Mesendoderm (in vitro differentiated cells): Measurements from ENCODE around the gene UGT2B7. TPM values are rescaled to one million over a fixed set of nuclear protein-coding genes. Genes with fewer than 3 reads are reported as not detected.
"Not testable (repeated sequence)": the region's sequence is repeated elsewhere in the genome, so short reads cannot be mapped to it uniquely, and the experiment has no call there.

Experiments
- DNase-seq: peaks from one replicate; pipeline ENCODE4 v3.0.0; 2013
- H2AK5ac ChIP-seq: 2 replicates; pipeline ENCODE4 v1.6.1; 2013; ENCODE audit warnings: low read length, inconsistent platforms
- H2BK120ac ChIP-seq: 2 replicates; pipeline ENCODE4 v1.6.1; 2013; ENCODE audit warnings: low read depth, mild to moderate bottlenecking, low read length, moderate library complexity, mixed read lengths
- H2BK15ac ChIP-seq: replicated peaks from 2 replicates; pipeline ENCODE4 v1.6.1; 2013; ENCODE audit warnings: low read depth, mild to moderate bottlenecking, moderate library complexity
- H2BK5ac ChIP-seq: 2 replicates; pipeline ENCODE4 v1.6.1; 2013; ENCODE audit warnings: low read length, inconsistent platforms
- H3K18ac ChIP-seq: 2 replicates; pipeline ENCODE4 v1.6.1; 2013; ENCODE audit warnings: mild to moderate bottlenecking, low read length, mixed read lengths
- H3K23ac ChIP-seq: one replicate; pipeline ENCODE4 v1.6.1; 2013; ENCODE audit warnings: low read length
- H3K27ac ChIP-seq: 2 replicates; pipeline ENCODE4 v1.5.1; 2013; ENCODE audit warnings: low read depth, mild to moderate bottlenecking, inconsistent platforms, low read length, moderate library complexity
- H3K27me3 ChIP-seq: 2 replicates; pipeline ENCODE4 v1.6.1; 2013; ENCODE audit warnings: low read length, control low read depth, mild to moderate bottlenecking, inconsistent platforms; ENCODE audit not compliant: insufficient read depth, poor library complexity
- H3K36me3 ChIP-seq: 2 replicates; pipeline ENCODE4 v1.6.1; 2013; ENCODE audit warnings: low read length, inconsistent platforms; ENCODE audit not compliant: control insufficient read depth, insufficient read depth
- H3K4ac ChIP-seq: one replicate; pipeline ENCODE4 v1.6.1; 2013; ENCODE audit warnings: low read depth, mild to moderate bottlenecking, low read length, moderate library complexity
- H3K4me1 ChIP-seq: 2 replicates; pipeline ENCODE4 v1.6.1; 2013; ENCODE audit warnings: low read depth, low read length, inconsistent platforms; ENCODE audit not compliant: control insufficient read depth
- H3K4me2 ChIP-seq: 2 replicates; pipeline ENCODE4 v1.6.1; 2013; ENCODE audit warnings: low read length
- H3K4me3 ChIP-seq: 2 replicates; pipeline ENCODE4 v1.5.1; 2013; ENCODE audit warnings: mild to moderate bottlenecking, low read length
- H3K56ac ChIP-seq: one replicate; pipeline ENCODE4 v1.6.1; 2013; ENCODE audit warnings: low read length
- H3K79me1 ChIP-seq: 2 replicates; pipeline ENCODE4 v1.6.1; 2013; ENCODE audit warnings: low read length, inconsistent platforms
- H3K79me2 ChIP-seq: 2 replicates; pipeline ENCODE4 v1.6.1; 2013; ENCODE audit warnings: mild to moderate bottlenecking, low read length; ENCODE audit not compliant: control insufficient read depth, insufficient read depth
- H3K9ac ChIP-seq: 2 replicates; pipeline ENCODE4 v1.6.1; 2013; ENCODE audit warnings: low read length, inconsistent platforms
- H4K5ac ChIP-seq: one replicate; pipeline ENCODE4 v1.6.1; 2013; ENCODE audit warnings: low read length
- H4K8ac ChIP-seq: one replicate; pipeline ENCODE4 v1.6.1; 2013; ENCODE audit warnings: low read depth, mild to moderate bottlenecking, control low read depth, low read length, moderate library complexity
- WGBS: extraction: QIAGEN DNeasy Blood & Tissue Kit; methylation state at CpG from one replicate; pipeline ENCODE4 v1.1.7; 2013; ENCODE audit warnings: low lambda C conversion rate, missing lambda C conversion rate; ENCODE audit not compliant: insufficient coverage; ENCODE audit errors: extremely low coverage; 5-methylcytosine and 5-hydroxymethylcytosine counted together
- polyA plus RNA-seq, 2 experiments: library from polyadenylated mRNA; stranded (reverse); fragments of 200-250 nt; gene quantifications; one replicate each; pipeline ENCODE4 v1.2.3, GENCODE V29; 2013

Gene UGT2B7
- polyA plus RNA-seq (2013, experiment 1 of 2): not detected
- polyA plus RNA-seq (2013, experiment 2 of 2): not detected

DNA sequence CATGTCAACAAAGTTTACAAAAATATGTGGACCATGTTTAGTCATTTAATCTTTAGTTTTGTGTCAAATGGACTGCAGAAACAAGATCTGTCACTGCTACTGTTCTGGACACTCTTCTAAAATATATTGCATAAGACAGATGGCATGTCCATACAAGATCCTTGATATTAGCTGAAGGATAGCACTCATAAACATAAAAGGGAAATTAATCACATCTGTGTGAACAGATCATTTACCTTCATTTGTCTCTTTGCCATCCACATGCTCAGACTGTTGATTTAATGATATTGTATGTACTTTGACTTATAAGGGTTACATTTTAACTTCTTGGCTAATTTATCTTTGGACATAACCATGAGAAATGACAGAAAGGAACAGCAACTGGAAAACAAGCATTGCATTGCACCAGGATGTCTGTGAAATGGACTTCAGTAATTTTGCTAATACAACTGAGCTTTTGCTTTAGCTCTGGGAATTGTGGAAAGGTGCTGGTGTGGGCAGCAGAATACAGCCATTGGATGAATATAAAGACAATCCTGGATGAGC is at the start of gene UGT2B7:
UGT2B7 (plus strand) TSS at position 364 of the 546 bp plus-strand sequence; CDS start at position 411, 47 bp downstream.
- Histone ChIP-seq H2BK5ac (no peak within 1 kb of the TSS), H3K4me2 (no peak within 1 kb of the TSS), H3K4me1 (no peaks in the 10 kb centered on the region), H3K4me3 (no peak within 1 kb of the TSS), H3K27me3 (no peaks in the 10 kb centered on the region), H2BK15ac (no peak within 1 kb of the TSS), H3K36me3 (no peaks in the 10 kb centered on the region), H2BK120ac (no peak within 1 kb of the TSS), H4K8ac (no peak within 1 kb of the TSS), H3K79me1 (no peaks in the 10 kb centered on the region), H2AK5ac (no peak within 1 kb of the TSS), H3K4ac (no peak within 1 kb of the TSS), H3K27ac (no peak within 1 kb of the TSS), H3K56ac (no peak within 1 kb of the TSS), H3K18ac (no peak within 1 kb of the TSS), H3K23ac (no peak within 1 kb of the TSS), H4K5ac (no peak within 1 kb of the TSS), H3K9ac (no peak within 1 kb of the TSS), H3K79me2 (no peaks in the 10 kb centered on the region)
- no peak for DNase-seq

DNA sequence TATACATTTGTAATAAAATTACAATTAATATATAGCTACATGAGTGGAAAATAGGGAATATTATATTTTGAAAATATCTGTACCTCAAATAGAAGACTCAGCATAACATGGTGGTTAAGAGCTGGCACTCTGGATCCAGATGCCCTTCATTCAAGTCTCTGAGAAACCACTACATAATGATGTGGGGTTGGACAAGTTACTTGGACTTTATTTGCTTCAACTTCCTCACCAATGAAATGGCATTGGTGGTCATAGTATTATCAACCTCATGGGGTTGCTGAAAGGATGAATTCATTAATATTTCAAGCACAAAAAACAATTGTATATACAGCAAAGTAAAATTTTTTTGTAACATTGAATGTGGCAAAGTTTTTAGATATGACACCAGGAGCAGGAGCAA is 46.4 kb upstream of the UGT2B7 start:
- H3K4ac ChIP-seq: no peak overlapping the region
- H3K56ac ChIP-seq: no peak overlapping the region
- DNase-seq: no peak
- H3K27me3 ChIP-seq: no peaks in the 10 kb centered on the region
- H3K36me3 ChIP-seq: no peaks in the 10 kb centered on the region
- H4K5ac ChIP-seq: no peak overlapping the region
- H3K79me2 ChIP-seq: no peaks in the 10 kb centered on the region
- H3K27ac ChIP-seq: no peak overlapping the region
- H2AK5ac ChIP-seq: no peak overlapping the region
- H2BK5ac ChIP-seq: no peak overlapping the region
- H3K4me3 ChIP-seq: no peak overlapping the region
- H2BK120ac ChIP-seq: no peak overlapping the region
- H3K4me2 ChIP-seq: no peak overlapping the region
- H3K9ac ChIP-seq: no peak overlapping the region
- H2BK15ac ChIP-seq: no peak overlapping the region
- H4K8ac ChIP-seq: no peak overlapping the region
- H3K79me1 ChIP-seq: no peaks in the 10 kb centered on the region
- no peak overlapping the region for H3K18ac ChIP-seq
- H3K23ac ChIP-seq: no peak overlapping the region
- no peaks in the 10 kb centered on the region for H3K4me1 ChIP-seq

DNA sequence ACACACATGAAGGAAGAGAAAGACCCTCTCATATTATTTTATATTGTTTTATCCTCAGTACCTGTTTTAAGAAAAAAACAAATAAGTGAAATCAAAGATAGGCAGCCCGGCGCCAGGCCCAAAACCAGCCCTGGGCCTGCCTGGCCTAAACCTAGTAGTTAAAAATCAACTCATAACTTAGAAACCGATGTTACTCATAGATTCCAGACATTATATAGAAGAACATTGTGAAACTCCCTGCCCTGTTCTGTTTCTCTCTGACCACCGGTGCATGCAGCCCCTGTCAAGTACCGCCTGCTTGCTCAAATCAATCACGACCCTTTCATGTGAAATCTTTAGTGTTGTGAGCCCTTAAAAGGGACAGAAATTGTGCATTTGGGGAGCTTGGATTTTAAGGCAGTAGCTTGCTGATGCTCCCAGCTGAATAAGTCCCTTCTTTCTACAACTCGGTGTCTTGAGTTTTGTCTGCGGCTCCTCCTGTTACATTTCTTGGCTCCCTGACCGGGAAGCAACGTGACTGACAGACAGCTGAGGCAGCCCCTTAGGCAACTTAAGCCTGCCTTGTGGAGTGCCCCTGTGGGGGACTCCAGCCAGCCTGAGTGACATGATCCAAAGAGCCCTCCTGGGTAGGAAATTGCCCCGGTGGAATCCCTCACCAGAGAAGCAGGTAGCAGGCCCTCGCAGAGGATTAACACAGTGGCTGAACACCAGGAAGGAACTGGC is 45.3 kb upstream of the UGT2B7 start:
- H3K4ac ChIP-seq, H3K18ac ChIP-seq, H3K4me2 ChIP-seq, H3K4me1 ChIP-seq, H2BK120ac ChIP-seq, H4K8ac ChIP-seq, H3K27ac ChIP-seq, H2AK5ac ChIP-seq, H3K79me2 ChIP-seq, H3K27me3 ChIP-seq, H2BK5ac ChIP-seq, H3K23ac ChIP-seq, H3K36me3 ChIP-seq, H3K4me3 ChIP-seq, H3K56ac ChIP-seq, H3K79me1 ChIP-seq, H3K9ac ChIP-seq, H2BK15ac ChIP-seq, H4K5ac ChIP-seq: not testable (repeated sequence)
- peak; percentile 18 for DNase-seq
- WGBS: no CpG with 5 or more reads among the region's 12 CpGs

DNA sequence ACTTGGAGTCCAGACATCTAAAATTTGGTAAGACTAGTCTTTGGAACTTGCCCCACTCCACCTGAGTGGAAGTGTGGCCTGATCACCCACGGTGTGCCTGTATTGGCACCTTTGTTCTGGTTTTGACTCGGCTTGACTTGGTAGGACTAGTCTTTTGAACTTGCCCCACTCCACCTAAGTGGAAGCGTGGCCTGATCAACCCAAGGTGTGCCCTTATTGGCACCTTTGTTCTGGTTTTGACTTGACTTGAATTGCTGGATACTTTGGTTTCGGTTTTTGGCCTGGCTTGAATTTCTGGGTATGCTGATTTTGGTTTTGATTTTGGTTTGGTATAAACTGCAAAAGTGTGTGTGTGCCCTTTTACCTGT is 44.7 kb upstream of the UGT2B7 start:
- no CpG with 5 or more reads among the region's 4 CpGs for WGBS
- Histone ChIP-seq H3K36me3 (no peaks in the 10 kb centered on the region), H3K27ac (no peak overlapping the region), H2BK120ac (no peak overlapping the region), H4K8ac (no peak overlapping the region), H3K56ac (no peak overlapping the region), H3K4me2 (no peak overlapping the region), H3K18ac (no peak overlapping the region), H2BK15ac (no peak overlapping the region), H2BK5ac (no peak overlapping the region), H3K9ac (no peak overlapping the region), H2AK5ac (no peak overlapping the region), H3K27me3 (no peaks in the 10 kb centered on the region), H3K4me3 (no peak overlapping the region), H3K79me1 (no peaks in the 10 kb centered on the region), H3K23ac (no peak overlapping the region), H3K4ac (no peak overlapping the region), H4K5ac (no peak overlapping the region), H3K4me1 (no peaks in the 10 kb centered on the region), H3K79me2 (no peaks in the 10 kb centered on the region)
- DNase-seq: no peak

DNA sequence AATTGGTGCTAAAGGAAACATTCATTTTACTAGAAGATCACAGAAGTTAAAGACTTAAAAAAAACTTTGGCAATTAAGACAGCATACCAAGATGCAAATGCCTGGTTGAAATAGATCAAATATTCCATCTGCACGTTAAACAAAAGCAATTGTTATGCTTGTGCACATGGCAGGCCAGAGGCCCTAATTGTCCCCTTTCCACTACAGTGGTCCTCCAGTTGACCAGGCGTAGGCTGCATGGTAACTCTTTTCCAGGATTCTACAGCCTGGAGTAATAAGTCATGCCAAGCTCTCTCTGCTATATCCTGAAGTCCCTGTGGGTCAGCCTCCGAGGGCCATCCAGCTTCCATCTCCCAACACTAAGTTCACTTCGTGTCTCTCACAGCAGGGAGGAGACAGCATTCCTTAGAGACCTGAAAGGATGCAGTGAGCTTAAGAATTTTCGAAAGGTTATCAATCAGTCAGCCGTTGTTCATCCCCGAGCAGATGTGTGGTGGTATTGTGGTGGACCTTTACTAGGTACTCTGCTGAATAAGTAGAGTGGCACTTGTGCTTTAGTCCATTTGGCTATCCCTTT is 42.9 kb upstream of the UGT2B7 start:
- not testable (repeated sequence) for H3K9ac ChIP-seq, H3K79me1 ChIP-seq, H3K18ac ChIP-seq, H3K4me1 ChIP-seq, H3K36me3 ChIP-seq, H4K5ac ChIP-seq, H3K27ac ChIP-seq, H2AK5ac ChIP-seq, H3K4me2 ChIP-seq, H2BK5ac ChIP-seq, H2BK15ac ChIP-seq, H4K8ac ChIP-seq, H3K4me3 ChIP-seq, H3K79me2 ChIP-seq, H3K23ac ChIP-seq, H3K27me3 ChIP-seq, H3K56ac ChIP-seq, H3K4ac ChIP-seq, H2BK120ac ChIP-seq
- peak; percentile 18 for DNase-seq
- no CpG with 5 or more reads among the region's 7 CpGs for WGBS

DNA sequence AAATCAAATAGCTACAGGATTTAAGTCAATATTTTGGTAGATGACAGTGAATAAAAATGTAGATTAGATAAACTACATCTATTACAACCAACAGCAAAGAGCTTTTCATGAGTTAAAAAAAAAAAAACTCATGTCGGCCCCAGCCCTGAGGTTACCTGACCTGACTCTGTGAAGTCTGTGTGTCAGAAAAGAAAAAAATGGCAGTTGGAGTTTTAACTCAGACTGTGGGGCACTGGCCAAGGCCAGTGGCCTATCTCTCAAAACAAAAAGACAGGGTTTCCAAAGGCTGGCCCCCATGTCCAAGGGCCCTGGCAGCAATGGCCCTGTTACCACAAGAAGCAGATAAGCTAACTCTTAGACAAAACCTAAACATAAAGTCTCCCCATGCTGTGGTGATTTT is 42.2 kb upstream of the UGT2B7 start:
- not testable (repeated sequence) for H3K4me3 ChIP-seq, H2BK120ac ChIP-seq, H3K23ac ChIP-seq, H3K4me1 ChIP-seq, H2AK5ac ChIP-seq, H3K56ac ChIP-seq, H4K8ac ChIP-seq, H2BK15ac ChIP-seq, H3K18ac ChIP-seq, H3K27me3 ChIP-seq, H3K79me1 ChIP-seq, H3K4me2 ChIP-seq, H3K36me3 ChIP-seq, DNase-seq, H3K4ac ChIP-seq, H3K27ac ChIP-seq, H4K5ac ChIP-seq, H2BK5ac ChIP-seq, H3K79me2 ChIP-seq, H3K9ac ChIP-seq
- no CpG with 5 or more reads among the region's 1 CpG for WGBS
